WI38 (cell line): Measurements from ENCODE around the gene FRMPD1.
A peak's percentile ranks its signal among the peaks of the same experiment; 100 is the strongest.
"Not testable (repeated sequence)": the region's sequence is repeated elsewhere in the genome, so short reads cannot be mapped to it uniquely, and the experiment has no call there.

Experiments
- H3K4me3 ChIP-seq: 2 replicates; pipeline ENCODE4 v1.5.1; 2011; ENCODE audit warnings: low read depth, mild to moderate bottlenecking, control low read depth, low read length
- CTCF ChIP-seq: IDR thresholded peaks from 2 replicates; pipeline ENCODE4 v1.5.1; 2012; ENCODE audit warnings: low read depth, mild to moderate bottlenecking, control low read depth, low read length

Gene FRMPD1

GRCh38 chr9:37746448-37747270 is 95.9 kb downstream of the FRMPD1 start:
- TF ChIP-seq CTCF = no peak
- no peak overlapping the region for H3K4me3 ChIP-seq

GRCh38 chr9:37747271-37747753 is 96.6 kb downstream of the FRMPD1 start:
- no peak overlapping the region for H3K4me3 ChIP-seq
- TF ChIP-seq CTCF = peak; percentile 87

- H3K4me3 ChIP-seq = no peak overlapping the region
- no peak for TF ChIP-seq CTCF
These were observed 98.4 kb downstream of the FRMPD1 start for GRCh38 chr9:37749129-37749528.

- no peak for TF ChIP-seq CTCF
- no peak overlapping the region for H3K4me3 ChIP-seq
These were observed 100.4 kb downstream of the FRMPD1 start for GRCh38 chr9:37751186-37751585.

GRCh38 chr9:37751704-37752103 is 101.0 kb downstream of the FRMPD1 start:
- not testable (repeated sequence) for H3K4me3 ChIP-seq

GRCh38 chr9:37752112-37752511 is 101.4 kb downstream of the FRMPD1 start:
- H3K4me3 ChIP-seq = not testable (repeated sequence)

- no peak for TF ChIP-seq CTCF
- H3K4me3 ChIP-seq = peak overlapping the region; percentile 78
These were observed 102.1 kb downstream of the FRMPD1 start for GRCh38 chr9:37752642-37753488.

- no peak for TF ChIP-seq CTCF
- peak within 1 kb of the TSS; percentile 78 for H3K4me3 ChIP-seq
These were observed 102.9 kb downstream of the FRMPD1 start, which contains the start of gene TRMT10B for GRCh38 chr9:37753489-37754190. Gene TRMT10B (plus strand): TSS chr9:37753805. CDS start chr9:37761932, 8,127 bp downstream.
